Measurements from ENCODE around the gene BMPER.
"Not testable (repeated sequence)": the region's sequence is repeated elsewhere in the genome, so short reads cannot be mapped to it uniquely, and the experiment has no call there.

Gene BMPER

DNA sequence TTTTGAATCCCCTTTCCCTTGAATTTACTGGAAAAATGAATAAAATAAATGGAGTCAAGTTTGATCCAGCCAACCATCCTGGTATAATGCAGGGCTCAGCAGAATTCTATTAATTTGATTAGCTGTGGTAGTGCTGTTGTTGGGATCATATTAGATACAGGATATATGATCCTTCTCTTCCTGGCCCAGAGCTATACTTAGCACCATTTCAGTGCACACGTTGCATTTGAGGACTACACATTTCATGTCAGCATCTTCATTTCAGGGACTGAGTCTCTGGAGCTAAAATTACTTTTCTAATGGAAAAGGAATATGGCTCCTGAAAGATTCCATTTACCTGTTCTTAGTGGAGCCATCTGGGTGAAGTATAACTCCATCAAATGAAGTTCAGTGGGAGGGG is 240.3 kb downstream of the BMPER start:
- no peak for DNase-seq

DNA sequence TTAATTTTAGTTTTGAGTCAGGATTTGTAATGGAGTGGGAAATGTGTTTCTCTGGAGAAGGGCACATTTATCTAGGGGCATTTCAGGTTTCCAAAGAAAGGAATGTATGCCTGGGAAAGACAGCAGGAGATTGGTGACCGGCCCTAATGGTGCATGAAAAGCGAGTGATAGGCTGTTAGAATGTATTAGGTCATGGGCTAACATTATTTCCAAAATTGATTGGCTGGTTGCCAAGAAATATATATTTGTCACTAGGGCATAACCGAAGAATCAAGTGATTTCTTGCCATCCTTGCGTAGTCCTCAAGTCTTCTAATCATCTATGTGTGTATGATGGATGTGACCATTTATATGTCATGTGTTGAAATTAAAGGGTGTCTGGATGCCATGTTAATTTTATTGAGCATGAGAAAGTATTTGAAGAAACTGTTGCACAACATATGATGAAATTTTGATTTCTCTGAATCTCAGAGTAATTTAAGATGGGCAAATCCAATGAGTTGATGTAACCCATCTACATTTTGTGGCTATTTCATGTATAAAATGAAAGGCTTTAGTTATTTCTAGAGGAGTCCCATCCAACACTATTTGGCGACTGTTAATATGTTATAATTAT is 248.4 kb downstream of the BMPER start:
- no peak for DNase-seq

DNA sequence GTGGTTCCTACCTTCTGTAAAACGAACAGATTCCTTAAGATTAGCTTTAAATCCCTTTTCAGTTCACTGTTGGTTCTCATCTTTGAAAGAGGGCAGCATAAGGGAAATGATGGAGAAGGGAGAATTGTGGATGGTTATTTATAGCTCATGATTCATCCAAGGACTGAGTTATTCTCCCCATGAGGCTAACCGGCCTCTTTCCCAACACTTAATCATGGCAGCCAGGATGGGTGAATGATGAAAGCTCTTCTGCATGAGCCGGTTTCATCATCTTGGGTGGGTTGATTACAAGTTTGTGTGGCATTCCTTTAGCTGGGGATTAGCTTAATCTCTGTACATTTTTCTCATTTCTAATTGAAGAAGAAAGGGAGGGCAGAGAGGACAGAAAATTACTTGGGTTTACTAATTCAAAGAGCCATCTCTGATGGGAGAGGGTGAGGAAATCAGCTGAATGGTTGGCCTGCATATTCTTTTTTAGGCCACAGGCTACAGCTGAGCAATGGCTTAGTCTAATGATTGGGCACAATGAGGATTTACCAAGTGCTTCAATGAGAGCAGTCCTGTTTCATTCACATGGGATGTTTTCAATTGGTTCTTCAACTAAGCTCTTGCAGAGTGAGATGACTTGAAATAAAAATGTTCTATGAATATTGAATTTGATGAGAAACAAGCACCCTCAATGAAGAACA is 250.0 kb downstream of the BMPER start:
- no peak for DNase-seq

DNA sequence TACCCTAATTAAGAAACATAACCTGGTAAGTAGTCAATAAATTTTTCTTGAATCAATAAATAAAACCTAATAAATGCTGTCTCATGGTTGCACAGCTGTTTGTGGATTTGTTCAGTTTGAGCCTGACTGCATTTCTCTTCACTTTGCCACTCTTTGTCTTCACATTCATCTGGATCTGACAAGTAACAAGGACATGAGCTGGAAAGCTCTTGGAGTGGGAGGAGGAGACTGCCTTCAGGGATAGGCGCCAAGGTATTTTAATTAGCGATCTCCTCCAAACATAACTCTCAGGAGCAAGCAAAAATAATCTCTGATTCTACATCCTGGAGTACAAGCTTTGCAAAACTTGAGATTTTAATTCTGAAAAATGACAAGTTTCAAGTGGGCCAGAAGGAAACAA is 251.0 kb downstream of the BMPER start:
- no peak for DNase-seq

DNA sequence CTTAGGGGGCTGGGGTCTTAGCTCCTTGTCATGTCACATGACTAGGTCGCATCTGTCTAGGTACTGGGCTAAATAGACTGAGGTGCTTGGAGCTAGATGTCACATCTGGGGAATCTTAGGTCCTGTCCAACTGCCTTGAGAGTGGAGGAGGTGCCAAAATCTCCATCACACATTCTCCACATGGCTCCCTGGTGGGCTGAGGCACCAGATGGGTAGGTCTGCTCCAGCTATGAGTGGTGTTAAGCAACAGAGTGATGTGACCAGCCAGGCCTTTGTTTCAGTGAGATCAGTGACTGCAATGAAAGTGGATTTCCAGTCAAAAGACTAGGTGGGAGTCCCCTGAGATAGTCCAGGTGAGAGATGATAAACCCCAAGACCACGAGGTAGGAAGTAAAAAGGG is 251.8 kb downstream of the BMPER start:
- no peak for DNase-seq

DNA sequence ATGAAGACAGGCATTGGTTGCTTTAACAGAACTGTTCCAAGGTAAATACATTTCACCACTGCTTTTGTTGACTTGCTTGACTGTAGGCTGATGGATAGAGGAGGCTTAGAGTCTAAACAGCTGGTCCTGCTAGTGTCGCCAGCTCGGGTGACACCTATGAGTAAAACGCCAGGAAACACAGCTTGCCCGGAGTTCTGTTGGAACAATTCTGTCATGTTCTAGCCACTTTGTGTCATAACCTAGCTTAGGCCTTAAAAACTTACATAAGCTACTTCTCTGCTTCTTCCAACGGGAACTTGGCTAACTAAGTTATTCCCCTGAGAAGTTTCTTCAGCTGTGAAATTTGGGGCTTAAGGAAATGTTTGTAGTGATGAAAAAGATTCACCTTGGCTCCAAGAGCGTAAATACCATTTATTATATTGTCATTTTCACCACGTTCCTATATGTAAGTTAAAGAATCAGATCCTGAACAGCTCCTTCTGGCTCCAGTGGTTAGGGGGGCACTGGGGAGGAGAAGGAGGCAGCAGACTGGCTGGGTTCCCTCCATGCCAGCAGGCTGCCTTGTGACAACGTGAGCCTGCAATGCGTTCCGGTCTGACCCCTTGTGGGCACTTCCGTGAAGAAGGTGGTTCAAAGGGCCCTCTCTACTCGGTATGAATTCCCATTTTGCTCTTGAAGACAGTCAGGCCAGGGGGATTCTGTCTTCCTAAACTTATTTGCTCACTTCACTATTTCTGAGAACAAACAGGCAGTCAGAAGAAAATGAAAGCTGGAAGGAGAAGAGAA is 253.2 kb downstream of the BMPER start:
- DNase-seq = no peak

DNA sequence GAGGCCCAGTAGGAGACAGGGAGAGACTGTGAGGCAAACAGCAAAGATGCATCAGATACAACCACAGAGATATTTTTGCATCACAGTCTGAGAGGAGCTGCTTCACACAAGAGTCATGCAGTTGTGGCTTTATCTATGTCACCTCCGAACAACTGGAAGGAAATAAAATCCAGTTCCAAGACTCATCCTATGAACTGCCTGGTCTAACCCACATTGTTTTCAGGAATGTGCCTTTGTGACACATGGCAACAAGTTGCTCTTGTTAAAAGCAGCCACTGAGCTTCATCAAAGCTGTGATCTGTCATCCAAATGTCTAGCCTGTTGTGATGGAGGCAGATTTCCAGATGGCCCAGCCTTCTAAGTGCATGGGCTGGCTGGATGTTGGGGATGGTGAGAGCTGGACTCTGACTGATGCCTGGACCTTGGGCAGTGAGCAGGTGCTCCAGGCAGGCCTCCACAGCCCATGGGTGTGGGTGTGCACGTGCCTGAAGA is 255.0 kb downstream of the BMPER start:
- no peak for DNase-seq

DNA sequence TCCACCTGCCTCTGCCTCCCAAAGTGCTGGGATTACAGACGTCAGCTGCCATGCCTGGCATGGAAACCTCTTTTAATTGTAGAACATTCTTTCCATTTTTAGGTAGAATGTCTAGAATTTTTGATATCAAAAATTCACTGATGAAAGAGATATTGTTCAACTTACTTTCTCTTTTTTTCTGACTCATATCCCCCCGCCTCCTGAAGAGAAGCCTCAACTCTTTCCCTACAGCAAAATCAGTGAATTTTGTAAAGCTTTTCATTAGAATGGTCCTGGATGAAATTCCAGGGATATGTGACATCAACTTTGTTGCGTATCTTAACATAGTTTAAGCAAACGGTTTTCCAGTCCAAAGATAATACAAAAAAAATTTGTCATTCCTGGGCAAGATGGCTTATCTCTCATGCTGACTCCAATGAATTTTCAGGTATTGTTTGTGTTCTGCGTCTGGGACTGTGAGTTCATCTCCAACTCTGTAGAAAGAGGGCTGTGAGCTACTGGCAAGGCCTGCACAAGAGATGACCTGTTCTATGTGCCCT is 256.8 kb downstream of the BMPER start:
- DNase-seq = no peak

DNA sequence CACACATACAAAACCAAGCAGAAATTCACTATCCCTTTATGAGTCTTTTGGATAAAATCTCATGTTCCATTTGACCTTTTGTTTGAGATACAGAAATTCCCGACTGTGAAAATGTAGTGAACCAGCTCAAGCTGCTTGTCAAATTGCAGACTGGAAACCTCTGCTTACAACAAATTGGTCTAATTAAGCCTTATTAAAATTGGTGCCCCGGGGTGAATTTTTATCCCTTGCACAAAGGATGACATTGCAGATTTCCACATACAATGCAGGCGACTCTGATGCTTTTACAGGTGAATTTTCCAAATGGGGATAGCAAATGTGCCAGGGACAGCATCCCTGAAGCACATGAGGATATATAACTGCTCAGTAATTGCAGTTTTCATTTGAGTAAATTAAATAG is 257.3 kb downstream of the BMPER start:
- no peak for DNase-seq

DNA sequence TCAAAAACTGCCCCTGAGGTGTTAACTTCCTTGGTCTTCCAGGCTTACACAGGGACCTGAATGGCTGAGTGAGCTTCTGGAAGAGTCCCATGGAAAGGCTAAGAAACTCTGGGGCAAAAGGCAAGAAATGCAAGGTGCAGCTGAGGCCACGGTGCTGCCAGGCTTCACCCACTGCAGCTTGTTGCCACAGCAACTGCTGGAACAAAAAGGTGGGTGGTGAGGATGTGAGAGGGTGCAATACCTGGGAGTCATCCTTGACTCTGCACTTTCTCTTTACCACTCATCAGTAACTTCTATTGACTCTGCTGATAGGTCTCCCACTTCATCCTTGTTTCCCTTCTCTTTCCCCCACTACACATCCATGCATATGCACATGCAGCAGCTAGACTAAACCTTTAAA is 258.6 kb downstream of the BMPER start:
- no peak for DNase-seq

DNA sequence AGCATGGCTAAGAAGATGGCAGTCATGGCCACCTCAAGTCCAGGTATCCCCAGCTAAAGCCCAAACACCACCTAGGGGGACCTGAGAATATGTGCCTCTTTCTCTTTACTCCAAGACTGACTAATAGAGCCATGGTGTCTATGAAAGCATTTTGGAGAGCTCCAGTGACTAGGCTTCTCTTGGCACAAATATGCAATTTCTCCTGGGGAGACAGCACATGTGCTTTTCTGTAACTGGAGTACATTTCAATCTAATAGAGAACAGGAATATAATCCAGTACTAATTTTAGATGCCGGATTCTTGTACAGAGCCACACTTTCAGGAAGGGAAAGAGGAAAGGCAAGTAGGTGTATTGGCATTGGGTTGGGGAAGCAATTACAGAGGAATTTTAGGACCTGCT is 260.1 kb downstream of the BMPER start:
- DNase-seq = no peak

DNA sequence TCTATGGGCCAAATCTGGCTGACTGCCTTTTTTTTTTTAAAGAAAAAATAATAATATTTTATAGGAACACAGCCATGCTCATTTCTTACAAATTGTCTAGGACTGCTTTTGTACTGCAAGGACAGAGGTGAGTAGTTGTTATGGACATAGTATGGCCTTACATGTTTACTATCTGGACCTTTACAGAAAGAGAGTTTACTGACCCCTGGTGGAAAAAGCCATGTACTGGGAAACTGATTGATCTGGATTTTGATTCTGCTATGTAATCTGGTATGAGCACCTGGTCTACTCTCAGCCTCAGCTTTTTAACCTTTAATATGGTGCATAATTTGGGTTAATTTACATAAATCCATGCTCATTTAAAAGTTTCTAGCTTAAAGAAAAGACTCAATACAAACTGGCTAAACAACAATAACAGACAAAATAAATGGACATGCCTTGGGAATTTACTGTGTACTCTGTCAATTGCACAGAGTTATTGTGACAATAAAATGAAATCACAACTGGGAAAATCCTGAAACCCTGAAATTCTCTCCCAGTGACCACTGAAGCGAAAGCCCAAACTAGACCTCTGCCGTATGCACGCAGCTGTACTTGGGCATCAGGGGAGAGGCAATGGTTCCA is 260.7 kb downstream of the BMPER start:
- DNase-seq = no peak

DNA sequence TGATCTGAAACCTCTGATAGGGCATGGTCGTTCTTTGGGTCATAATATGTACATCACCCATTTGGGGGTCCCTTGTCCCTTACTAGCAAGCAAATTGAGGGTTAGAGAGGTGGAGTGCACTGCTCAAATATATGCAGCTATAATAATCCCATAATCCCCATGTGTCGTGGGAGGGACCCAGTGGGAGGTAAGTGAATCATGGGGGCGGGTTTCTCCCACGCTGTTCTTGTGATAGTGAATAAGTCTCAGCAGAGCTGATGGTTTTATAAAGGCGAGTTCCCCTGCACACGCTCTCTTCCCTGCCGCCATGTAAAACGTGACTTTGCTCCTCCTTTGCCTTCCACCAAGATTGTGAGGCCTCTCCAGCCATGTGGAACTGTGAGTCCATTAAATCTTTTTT is 262.7 kb downstream of the BMPER start:
- no peak for DNase-seq

DNA sequence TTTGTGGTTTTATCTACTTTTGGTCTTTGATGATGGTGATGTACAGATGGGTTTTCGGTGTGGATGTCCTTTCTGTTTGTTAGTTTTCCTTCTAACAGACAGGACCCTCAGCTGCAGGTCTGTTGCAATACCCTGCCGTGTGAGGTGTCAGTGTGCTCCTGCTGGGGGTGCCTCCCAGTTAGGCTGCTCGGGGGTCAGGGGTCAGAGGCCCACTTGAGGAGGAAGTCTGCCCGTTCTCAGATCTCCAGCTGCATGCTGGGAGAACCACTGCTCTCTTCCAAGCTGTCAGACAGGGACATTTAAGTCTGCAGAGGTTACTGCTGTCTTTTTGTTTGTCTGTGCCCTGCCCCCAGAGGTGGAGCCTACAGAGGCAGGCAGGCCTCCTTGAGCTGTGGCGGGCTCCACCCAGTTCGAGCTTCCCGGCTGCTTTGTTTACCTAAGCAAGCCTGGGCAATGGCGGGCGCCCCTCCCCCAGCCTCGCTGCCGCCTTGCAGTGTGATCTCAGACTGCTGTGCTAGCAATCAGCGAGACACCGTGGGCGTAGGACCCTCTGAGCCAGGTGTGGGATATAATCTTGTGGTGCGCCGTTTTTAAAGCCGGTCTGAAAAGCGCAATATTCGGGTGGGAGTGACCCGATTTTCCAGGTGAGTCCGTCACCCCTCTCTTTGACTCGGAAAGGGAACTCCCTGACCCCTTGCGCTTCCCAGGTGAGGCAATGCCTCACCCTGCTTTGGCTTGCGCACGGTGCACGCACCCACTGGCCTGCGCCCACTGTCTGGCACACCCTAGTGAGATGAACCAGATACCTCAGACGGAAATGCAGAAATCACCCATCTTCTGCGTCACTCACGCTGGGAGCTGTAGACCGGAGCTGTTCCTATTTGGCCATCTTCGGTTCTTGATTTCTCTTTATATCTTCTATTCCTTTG is 269.6 kb downstream of the BMPER start:
- DNase-seq = not testable (repeated sequence)

DNA sequence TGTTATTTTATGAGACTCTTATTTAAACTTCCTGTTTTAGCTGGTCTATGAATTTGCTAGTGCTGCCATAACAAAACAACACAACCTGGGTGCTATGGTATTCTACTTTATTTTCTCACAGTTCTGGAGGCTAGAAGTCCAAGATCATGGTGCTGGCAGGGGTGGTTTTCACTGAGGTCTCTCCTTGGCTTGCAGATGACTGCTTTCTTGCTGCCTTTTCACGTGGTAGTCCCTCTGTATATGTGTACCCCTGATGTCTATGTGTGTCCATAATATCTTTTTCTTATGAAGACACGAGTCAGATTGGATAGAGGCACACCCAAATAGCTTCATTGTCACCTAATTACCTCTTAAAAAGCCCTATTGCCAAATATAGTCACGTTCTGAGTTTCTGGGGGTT is 270.5 kb downstream of the BMPER start:
- DNase-seq = no peak

DNA sequence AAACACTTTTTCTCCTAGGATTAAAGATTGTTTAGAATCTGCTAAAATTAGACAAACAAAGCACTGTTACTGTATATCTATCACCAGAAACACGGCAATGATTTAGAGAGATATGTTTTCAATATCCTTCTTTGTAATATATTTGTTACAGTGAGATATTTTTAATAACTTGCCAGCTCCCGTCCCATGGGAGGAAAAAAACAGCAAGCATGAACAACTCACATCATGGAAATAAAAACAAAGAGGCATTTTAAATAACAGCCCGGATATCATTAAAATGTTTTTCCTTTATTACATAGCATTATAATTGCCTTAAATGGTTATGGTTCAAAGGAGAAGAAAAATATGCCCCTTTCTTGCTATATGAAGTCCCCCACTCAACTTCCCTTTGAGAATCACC is 272.1 kb downstream of the BMPER start:
- DNase-seq = no peak

DNA sequence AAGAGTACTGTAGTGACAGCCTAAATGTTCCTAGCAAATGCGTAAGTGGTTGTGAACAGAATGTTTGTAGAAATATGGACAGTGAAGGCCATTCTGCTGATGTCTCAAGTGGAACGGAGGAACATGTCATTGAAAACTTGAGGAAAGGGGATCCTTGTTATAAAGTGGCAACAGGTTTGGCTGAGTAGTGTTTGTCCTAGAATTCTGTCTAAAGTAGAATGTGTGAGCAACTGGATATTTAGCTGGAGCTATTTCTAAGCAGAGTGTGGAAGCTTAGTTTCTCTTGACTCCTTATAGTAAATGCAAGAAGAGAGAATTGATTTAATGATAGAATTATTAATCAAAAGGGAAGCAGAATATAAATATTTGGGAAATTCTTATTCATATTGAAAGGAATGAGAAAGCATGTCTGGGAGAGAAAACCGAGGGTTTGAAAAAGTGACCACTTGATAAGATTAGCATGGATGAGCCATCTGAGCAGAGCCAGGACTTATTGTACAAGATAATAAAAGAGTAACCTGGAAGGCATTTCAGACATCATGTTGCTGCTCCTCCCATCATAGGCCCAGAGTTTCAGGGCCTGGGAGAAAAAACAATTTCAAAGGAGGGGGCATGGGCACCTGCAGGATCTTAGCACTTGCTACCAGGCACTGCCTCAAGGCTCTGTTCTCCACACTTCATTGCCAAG is 276.1 kb downstream of the BMPER start:
- DNase-seq = no peak

DNA sequence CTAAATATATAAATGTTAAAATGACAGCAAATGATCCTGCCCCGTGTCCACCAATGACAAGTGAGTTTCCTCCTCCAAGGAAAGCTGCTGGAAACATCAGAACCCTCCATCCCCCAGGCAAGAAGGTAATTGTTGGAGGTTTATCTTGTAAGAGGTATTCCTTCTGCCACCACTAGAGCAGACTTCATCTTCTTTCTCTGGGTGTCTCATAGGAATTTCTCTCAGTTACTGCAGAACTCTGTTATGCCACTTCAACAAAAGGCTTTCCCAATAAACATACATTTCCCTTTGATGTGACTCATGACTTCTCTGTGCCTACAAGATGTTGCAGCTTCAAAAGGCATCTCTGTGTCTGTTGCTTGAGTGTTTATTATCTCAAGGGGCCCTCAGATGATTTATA is 279.1 kb downstream of the BMPER start:
- no peak for DNase-seq

DNA sequence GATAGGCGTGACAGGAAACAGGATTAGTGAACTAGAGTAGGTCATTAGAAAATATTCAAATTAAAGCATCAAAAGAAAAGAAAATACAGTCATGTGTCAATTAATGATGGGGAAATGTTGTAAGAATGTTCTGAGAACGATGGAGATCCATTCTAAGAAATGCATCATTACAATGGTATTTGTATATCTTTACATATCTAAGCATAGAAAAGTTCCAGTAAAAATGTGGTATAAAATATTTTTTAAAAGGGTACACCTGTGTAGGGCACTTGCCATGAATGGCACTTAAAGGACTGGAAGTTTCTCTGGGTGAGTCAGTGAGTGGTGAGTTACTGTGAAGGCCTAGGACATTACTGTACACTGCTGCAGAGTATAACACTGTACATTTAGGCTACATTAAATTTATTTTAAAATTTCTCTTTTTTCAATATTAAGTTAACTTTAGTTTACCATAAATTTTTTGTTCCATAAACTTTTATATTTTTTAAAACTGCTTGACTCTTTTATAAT is 282.5 kb downstream of the BMPER start:
- no peak for DNase-seq

DNA sequence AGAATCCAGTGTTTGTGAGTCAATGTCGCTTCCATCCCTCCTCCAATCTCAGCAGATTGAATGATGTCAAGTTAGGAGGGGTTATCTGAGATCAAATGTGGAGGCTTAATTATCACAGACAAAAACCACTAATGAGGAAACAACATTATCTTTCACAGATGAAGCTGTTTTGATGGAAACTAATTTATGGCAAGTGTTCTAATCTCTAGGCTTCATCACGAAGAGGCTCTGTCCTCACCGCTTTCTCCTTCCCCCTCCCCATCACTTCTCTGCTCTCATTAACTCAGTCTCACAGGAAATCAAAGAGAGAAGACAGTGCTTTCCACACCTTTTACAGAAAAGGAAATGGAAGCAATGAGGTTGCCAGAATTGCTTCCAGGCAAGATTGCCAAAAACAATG is 283.7 kb downstream of the BMPER start:
- DNase-seq = no peak

DNA sequence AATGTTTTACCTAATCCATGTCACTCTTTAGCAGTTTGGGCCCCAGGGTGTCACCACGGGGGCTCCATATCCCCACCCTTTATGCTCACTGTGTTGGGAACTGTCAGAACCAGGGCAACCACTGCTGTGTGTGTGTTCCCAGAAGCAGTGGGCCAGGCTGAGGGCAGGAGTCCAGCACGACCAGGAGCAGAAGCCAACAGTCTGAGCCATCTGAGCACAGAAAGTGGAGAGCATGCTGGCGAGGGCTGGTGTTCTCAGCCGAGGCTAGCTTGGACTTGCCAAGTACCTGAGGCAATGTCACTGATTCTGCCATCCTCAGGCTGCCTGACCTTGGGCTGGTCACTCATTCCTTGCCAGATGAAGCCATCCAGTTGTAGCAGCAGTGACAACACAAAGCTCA is 285.0 kb downstream of the BMPER start:
- no peak for DNase-seq

All from CD4-positive, alpha-beta T cell treated with Interleukin-1 beta for 1 hour (primary cell).